Measurements from ENCODE around the gene ZNF749.

The ZNF749 gene

DNA sequence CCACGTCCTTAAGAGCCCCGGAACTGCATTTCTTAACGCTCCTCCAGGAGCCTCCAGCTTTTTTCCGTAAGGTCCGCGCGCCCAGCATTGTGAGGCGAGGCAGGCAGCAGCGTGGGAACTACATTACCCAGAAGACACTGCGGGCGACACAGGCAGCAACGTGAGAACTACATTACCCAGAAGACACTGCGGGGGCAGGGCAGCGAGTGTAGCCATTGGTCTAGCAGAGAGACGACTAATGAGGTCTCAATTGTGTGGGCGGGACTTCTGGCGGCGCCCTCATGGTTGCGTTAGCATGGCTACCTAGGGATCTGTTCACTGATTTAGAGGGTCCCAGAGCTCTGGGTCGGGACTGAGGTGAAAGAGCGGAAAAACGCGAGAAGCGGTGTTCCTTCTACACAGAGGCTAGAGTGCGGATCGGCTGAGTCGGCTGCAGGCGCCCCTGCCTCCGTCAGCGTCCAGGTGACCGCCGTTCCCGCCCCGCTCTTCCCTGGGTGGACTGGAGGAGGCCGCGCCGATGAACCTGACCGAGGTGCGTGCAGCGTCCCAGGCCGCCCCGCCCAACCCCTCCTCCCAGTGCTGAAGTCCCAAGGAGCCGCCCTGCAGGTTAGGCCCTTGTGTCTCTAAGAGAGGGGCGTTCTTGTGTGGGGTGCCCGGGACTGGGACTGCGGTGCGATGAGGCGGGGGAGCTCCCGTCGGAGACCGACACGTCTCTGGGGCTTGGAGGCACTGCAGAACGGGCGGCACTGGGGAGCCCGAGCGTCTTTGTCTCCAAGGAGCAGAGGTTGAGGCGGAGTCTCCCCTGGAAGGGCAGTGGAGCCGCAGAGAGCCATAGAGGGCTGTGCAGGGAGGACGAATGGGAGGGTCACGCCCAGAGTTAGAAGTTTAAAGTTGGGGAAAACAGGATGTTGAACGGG is at the start of gene ZNF749:
Gene ZNF749 (plus strand): TSS at position 264 of the 917 bp plus-strand sequence. CDS start 254 bp downstream, at position 518.
- peak; percentile 99 for DNase-seq (ENCODE audit: low spot score)

DNA sequence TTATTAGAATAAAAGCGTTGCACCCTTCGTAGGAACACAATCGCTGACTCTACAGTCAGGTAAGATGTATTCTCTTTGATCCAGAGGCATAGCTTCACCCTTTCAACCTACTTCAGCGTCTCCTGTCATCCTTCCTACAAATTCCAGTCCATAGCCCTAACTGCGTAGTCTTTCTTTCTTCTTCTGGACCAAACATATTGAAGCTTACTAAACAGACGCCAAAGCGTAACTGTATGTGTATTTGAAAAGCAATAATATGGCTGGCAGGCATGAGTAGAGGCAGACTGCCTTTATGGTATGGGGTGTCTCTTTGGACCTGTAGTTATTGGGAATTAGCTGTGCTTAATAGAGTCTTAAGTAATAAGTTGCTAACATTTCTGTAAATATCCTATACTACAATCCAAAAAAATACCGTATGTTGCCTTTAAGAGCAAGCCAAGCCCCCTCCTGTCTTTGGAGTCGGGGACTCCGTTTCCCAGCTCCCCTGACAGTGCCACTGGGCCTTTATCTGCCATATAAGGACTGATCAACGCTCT is 45.9 kb upstream of the ZNF749 start:
- no peak for DNase-seq (ENCODE audit: low spot score)

DNA sequence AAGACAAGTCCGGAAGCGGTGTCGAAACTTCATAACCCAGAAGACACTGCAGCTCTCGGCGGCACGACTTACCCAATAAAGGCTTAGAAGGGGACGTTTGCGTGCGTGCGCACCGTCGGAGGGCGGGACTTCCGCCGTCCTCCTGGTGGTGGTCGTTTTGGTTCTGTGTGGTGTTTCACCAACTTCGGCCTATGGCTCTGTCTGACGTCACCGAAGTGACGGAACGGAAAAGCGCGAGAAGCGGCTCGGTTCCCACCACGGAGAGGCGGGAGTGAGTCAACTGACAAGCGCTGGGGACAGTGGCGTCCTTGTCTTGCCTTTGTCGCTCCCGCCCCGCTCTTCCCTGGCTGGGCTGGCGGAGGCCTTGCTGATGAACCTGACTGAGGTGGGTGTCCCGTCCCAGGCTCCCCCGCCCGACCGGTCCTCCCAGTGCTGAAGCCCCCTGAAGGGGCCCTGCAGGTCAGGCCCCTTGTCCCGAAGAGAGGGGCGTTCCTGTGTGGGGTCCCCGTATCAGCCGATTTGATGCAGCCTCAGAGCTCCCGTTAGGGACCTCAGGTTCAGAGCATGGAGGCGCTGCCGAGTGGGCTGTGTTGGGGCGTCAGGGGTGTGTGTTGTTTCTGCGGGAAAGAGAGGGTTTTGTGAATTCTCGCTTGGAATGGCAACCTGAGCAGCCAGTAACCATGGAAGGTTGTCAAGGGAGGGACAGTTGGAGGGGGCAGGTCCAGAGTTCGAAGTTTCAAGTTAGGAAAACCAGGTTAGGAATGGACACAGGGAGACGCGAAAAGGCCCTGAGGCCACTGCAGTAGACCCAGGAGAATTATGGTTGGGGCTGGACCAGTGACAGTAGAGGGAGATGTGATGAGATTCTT is 45.2 kb upstream of the ZNF749 start, which contains the start of gene ZNF548:
Gene ZNF548 (plus strand): TSS at position 125 of the 869 bp plus-strand sequence. CDS start 246 bp downstream, at position 371.
- DNase-seq (ENCODE audit: low spot score), result peak; percentile 100

DNA sequence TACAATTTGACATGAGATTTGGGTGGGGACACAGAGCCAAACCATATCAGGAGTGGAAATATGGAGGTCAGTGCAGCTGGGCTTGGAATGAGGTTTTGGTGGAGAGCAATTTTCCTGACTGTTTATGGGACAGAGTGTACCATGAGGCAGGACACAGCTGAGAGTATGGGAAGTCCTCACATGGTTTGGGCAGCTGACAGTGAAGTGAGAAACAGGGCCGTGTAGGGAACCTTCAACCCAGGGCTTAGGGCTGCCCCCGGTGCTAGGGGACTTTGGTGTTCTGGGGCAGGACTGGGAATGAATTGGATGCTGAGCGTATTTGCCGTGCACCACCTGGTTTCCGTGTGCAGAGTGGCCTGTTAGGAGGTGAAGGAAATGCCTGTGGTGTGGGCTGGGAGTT is 39.4 kb upstream of the ZNF749 start:
- DNase-seq (ENCODE audit: low spot score), result no peak

DNA sequence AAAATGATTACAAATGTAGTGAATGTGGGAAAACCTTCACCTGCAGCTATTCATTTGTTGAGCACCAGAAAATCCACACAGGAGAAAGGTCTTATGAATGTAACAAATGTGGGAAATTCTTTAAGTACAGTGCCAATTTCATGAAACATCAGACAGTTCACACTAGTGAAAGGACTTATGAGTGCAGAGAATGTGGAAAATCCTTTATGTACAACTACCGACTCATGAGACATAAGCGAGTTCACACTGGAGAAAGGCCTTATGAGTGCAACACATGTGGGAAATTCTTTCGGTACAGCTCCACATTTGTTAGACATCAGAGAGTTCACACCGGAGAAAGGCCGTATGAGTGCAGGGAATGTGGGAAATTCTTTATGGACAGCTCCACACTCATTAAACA is 36.3 kb upstream of the ZNF749 start:
- DNase-seq (ENCODE audit: low spot score), result no peak

DNA sequence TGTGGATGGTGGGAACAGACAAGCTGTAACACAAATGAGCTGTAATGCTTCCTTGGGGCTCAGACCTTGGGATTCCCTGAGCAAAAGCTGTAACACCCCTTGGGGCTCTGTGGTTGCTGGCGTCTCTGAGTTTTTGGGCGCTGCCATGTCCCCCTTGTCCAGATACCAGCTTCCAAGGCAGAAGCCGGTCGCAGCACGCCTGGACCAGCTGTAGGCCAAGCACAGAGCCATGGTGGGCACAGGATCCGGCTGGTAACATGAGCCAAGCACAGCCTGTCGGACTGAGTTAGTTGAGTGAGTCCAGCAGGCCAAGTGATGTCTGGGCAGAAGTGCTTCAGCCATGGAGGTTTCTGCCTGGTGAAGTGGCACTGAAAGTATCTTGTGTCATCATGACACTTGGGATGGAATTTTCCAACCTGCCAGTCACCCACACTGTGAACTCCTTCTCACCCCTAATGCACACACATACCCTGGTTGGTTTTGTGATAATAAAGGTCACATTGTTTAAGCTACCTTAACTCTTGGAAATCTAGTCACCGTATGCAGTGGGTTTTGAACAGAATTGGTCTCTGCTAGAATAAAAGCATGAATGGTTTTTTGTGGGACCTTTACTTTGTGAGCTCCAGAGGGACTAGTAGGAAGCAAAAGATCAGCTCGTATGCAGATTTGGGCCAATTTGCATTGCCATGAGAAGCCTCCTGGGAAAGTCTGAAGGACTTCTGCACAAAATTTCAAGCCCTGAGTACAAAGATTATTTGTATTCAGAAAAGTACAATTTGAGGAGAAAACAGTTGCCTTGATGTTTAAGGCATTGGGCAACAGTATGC is 31.2 kb upstream of the ZNF749 start:
- DNase-seq (ENCODE audit: low spot score), result no peak

DNA sequence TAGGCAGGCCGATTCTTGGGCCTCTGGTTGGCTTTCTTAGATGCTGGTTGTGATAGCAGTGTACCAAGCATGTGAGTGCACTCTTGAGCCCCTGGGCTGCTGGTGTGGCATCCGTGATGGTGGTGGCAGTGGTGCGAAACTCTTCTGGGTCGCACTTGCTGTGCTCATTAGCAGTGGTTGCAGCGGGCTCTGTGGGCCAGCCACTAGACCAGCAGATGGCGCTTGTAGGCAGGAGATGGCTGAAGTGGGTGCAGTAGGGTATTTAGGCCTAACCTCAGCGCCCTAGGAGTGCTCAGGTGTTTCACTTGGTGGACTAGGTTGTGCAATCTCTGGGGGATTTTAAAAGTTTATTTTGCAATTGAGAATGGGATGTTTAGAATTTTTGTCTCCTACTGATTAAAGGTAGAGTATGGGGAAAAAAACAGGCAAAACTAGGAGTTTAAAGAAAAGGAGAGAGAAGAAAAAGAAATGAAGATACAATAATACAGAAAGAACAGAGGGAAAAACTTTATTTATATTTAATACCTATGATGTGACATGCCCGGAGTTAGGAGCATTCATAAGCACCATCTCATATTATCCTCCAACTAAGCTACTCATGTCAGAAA is 28.5 kb upstream of the ZNF749 start:
- peak; percentile 44 for DNase-seq (ENCODE audit: low spot score)

DNA sequence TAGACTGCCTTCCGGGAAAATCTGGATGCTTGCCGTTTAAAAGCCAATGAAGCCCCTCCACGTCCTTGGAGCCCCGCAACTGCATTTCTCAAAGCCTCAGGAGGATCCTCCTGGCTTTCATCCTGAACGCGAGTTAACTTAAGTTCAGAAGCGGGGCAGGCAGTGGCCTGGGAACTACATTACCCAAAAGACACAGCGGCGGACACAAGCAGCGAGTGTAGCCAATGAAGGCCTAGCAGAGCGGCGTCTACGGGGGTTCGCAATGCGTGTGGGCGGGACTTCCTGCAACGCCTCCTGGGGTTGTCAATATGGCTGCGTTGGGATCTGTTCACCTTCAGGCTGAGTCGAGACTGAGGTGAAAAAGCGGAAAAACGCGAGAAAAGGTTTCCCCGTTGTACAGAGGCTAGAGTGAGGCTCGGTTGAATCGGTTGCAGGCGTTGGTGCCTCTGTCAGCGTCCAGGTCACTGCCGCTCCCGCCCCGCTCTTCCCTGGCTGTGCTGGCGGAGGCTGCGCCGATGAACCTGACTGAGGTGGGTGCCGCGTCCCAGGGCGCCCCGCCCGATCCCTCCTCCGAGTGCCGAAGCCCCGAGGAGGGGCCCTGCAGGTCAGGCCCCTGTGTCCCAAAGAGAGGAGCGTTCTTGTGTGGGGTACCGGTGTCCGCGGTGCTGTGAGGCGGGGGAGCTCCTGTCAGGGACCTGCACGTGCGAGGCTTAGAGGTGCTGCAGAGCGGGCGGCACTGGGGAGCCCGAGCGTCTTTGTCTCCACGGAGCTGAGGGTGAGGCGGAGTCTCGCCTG is 24.1 kb upstream of the ZNF749 start, which contains the start of gene ZNF17:
Gene ZNF17 (plus strand): TSS at position 285 of the 795 bp plus-strand sequence. CDS start 2,455 bp downstream, outside the sequence.
- DNase-seq (ENCODE audit: low spot score), result peak; percentile 97

DNA sequence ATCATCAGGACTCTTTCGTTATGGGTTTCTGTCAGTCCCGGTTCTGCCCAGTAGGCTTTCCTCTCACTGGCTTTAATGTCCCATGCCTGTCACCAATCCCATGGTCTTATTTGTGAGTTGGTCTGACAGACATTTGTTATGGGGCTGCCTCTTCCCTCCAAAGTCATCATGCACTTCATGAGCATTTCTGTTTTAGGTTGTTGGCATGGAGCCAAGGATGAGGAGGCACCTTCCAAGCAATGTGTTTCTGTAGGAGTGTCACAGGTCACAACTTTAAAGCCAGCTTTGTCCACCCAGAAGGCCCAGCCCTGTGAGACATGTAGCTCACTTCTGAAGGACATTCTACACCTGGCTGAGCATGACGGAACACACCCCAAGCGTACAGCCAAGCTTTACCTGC is 15.7 kb upstream of the ZNF749 start:
- no peak for DNase-seq (ENCODE audit: low spot score)

DNA sequence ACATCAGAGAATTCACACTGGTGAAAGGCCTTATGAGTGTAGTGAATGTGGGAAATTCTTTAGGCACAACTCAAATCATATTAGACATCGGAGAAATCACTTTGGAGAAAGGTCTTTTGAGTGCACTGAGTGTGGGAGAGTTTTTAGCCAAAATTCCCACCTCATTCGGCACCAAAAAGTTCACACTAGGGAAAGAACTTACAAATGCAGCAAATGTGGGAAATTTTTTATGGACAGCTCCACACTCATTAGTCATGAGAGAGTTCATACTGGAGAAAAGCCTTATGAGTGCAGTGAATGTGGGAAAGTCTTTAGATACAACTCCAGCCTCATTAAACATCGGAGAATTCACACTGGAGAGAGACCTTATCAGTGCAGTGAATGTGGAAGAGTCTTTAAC is 14.1 kb upstream of the ZNF749 start:
- DNase-seq (ENCODE audit: low spot score), result no peak

DNA sequence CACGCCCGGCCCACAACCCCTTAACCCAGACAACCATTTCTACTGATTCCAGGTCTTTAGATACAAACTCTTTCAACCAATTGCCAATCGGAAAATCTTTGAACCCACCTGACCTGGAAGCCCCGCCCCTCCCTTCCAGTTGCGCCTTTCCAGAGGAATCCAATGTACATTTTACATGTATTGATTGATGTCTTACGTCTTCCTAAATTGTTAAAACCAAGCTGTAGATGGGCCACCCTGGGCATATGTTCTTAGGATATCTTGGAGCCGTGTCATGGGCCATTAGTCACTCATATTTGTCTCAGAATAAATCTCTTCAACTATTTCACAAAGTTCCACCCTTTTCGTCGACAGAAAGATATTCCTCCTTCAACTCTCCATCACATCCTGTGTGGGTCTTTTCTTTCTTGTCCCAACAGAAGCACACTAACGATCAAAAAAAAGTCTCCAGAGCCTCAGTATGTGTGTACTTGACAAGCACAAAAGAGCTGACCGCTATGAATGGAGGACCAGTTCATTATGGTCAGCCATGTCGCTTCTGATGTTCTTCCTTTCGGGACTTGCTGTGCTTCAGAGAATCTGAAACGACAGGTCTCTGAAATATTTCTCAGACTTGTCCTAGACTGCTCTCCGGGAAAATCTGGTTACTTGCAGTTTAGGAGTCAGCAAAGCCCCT is 601 bp upstream of the ZNF749 start:
- DNase-seq (ENCODE audit: low spot score), result no peak

DNA sequence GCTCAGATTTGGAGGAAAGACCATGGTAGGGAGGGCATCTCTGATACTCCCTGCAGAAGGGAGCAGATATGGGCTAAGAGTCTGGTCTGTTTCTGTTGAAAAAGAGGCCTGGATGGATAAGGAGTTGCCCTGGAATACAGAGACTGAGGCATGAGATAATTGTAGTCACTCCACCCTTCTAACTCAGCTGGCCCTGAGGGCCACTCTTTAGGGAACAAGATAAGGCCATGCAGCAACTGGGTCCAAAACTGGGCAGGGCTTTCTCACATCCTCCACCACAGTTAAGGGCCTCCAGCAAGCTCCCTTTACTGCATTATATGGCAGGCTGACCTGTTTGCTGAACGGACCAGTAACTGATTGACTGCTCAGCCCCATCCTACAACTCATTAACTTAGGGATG is 1.3 kb downstream of the ZNF749 start:
- no peak for DNase-seq (ENCODE audit: low spot score)

DNA sequence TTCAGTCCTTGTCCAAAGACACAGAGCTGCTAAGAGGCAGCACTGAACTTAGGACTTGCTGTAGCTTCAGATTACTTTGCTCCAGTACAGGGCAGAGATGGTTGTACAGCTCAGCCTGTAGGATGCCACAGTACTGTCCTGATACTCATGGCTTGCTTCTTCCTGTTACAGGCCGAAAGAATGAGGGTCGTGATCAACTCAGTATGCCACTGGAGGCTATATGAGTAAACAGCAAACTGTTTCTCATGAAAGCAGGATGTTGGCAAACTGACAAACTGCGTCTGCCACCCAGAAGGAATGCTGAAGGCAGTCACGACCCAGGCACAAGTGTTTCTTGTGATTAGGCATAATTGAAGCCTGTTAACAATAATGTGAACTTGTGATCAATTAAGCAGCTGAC is 2.8 kb downstream of the ZNF749 start:
- no peak for DNase-seq (ENCODE audit: low spot score)

DNA sequence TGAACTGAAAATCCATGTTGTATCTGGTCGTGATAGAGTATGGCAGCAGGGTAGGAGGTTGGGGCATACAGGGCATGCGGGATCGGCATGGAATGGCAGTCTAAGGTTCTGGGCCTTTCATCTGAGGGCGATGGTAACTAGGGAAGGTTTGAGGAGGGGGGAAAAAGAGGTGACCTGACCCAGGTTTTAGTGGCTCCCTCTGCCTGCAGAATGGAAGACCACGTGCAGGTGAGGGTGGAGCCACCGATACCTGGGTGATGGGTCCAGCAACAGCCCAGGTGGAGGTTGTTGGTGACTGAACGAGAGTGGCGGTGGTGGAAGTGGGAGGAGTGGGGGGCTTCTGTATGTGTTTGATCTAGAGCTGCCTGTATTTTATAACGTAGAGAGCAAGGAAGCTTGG is 3.8 kb downstream of the ZNF749 start:
- DNase-seq (ENCODE audit: low spot score), result no peak

DNA sequence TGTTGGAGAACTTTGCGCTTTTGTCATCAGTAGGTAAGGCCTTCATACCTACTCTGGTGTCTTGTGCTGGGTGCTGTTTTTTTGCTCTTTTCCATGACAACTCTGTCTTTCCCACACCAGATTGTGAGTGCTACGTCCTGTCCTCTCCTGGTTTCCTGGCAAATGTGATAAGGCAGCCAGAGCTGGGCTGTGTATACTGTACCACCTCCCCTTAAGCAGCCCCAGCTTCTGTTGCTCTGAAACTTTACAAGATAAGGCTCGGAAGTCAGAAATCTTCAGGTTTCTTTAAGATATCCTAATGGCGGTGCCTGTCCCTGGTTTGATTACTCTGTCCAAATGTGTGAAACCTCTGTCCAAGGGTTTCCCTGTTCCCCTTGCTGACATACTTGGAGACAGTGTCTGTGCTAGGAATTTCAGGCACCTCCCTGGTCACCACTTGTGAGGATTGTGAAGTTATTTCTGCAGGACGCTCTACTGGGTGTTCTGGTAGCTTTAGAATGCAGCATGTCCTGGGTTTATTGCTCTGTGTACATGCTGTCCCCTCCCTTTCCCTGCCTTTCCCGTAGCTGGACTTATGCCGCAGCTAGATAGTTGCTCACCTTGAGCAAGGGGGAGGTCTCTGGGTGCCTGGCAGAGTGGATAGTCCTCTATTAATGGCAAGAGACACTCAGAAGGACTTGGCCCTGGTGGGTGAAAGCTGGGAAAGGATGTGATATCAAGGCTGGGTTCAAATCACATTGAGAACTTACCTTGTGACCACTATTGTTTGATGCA is 7.0 kb downstream of the ZNF749 start:
- DNase-seq (ENCODE audit: low spot score), result no peak

DNA sequence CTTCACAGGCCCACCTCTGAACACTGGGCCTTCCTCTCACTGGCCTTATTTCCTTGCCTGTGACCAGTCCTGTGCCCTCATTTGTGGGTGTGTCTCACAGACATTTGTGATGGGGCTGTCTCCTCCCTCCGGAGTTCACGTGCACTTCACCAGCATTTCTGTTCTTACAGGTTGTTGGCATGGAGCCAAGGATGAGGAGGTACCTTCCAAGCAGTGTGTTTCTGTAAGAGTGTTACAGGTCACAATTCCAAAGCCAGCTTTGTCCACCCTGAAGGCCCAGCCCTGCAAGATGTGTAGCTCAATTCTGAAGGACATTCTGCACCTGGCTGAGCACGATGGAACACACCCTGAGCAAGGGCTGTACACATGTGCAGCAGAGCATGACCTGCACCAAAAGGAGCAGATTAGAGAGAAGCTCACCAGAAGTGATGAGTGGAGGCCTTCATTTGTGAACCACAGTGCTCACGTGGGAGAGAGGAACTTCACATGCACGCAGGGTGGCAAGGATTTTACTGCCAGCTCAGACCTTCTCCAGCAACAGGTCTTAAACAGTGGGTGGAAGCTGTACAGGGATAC is 8.1 kb downstream of the ZNF749 start:
- peak; percentile 3 for DNase-seq (ENCODE audit: low spot score)

DNA sequence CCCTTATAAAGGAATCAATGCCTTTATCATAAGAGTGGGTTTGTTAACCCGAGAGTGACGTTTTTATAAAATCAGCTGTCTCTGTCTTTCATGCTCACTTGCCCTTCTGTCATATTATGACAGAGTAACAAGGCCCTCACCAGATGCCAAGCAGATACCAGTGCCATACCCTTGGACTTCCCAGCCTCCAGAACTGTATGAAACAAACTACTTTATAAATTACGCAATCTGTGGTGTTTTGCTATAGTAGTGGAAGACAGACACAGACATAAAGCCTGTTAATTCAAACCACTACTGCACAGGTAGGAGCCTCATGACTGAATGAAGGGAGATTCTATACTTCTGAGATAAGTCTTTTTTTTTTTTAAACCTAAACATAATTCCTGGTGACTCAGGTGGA is 17.2 kb downstream of the ZNF749 start:
- no peak for DNase-seq (ENCODE audit: low spot score)

DNA sequence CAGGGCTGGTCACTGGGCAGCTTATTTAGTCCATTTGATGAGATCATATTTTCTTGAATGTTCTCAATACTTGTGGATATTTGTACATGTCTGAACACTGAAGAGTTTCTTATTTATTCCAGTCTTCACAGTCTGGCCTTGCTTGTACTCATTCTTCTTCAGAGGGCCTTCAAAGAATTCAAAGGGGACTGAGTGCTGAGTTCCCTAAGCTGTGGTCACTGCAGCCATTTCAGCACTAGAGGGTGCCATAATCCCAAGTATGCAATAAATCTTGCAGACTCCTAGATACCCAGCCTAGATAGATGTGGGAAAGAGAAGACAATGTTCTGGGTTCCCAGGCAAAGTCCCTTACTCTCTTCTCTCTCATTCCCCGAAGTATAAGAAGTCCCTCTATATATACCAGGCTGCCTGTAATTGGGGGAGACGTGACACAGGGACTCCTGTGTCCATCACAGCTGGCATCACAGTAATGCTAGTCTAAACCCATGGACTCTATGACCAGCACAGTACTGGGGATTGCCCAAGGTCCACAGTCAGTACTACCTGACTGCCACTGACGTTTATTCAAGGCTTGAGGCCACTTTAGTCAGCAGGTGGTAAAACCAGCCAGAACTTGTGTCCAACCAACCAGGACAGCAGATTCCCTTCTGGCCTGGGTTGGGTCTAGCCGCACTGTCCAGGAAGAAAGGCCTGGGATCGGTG is 30.7 kb downstream of the ZNF749 start:
- peak; percentile 32 for DNase-seq (ENCODE audit: low spot score)

Measured in cerebellar cortex (tissue), 1 donor.